GM10847 (cell line): ENCODE data around the gene CCRL2.

ENCODE experiments used
- POLR2A ChIP-seq: IDR thresholded peaks from 2 replicates; pipeline ENCODE4 v1.6.1; 2011; ENCODE audit not compliant: insufficient read length; ENCODE audit errors: extremely low read depth

The CCRL2 gene

GRCh38 chr3:46371519-46372340, 35.3 kb upstream of the CCRL2 start:
- TF ChIP-seq POLR2A = no peak

- no peak for TF ChIP-seq POLR2A
These were observed 34.3 kb upstream of the CCRL2 start for GRCh38 chr3:46372492-46373359.

- no peak for TF ChIP-seq POLR2A
These were observed 32.3 kb upstream of the CCRL2 start for GRCh38 chr3:46374755-46375154.

GRCh38 chr3:46375218-46375617, 31.8 kb upstream of the CCRL2 start:
- TF ChIP-seq POLR2A = no peak

- TF ChIP-seq POLR2A = no peak
These were observed 31.2 kb upstream of the CCRL2 start for GRCh38 chr3:46375814-46376213.

- TF ChIP-seq POLR2A = no peak
These were observed 28.6 kb upstream of the CCRL2 start for GRCh38 chr3:46378426-46378942.

GRCh38 chr3:46380471-46381221, 26.4 kb upstream of the CCRL2 start:
- TF ChIP-seq POLR2A = no peak

- no peak for TF ChIP-seq POLR2A
These were observed 25.4 kb upstream of the CCRL2 start for GRCh38 chr3:46381625-46382024.

- no peak for TF ChIP-seq POLR2A
These were observed 23.7 kb upstream of the CCRL2 start for GRCh38 chr3:46383211-46383950.

GRCh38 chr3:46383951-46384330, 23.1 kb upstream of the CCRL2 start:
- TF ChIP-seq POLR2A = no peak

- no peak for TF ChIP-seq POLR2A
These were observed 20.9 kb upstream of the CCRL2 start for GRCh38 chr3:46386205-46386604.

- no peak for TF ChIP-seq POLR2A
These were observed 17.8 kb upstream of the CCRL2 start for GRCh38 chr3:46389306-46389705.

GRCh38 chr3:46393011-46393410, 14.0 kb upstream of the CCRL2 start:
- no peak for TF ChIP-seq POLR2A

- TF ChIP-seq POLR2A = no peak
These were observed 13.3 kb upstream of the CCRL2 start for GRCh38 chr3:46393554-46394434.
